A673 (cell line): ENCODE measurements around the gene ANKRD55. TPM values are rescaled to one million over a fixed set of nuclear protein-coding genes. Genes with fewer than 3 reads are reported as not detected.

Experiments
- BruUV-seq: library from RNA; stranded (reverse); fragments of 400-500 nt; replicated peaks from 2 replicates; lab custom pipeline; 2021; lab: Mats Ljungman, UMichigan
- CTCF ChIA-PET: fragments of 300-600 bp; sonication (Branson Sonifier 250); formaldehyde crosslinking; loops from one replicate; lab custom pipeline; 2022; ENCODE audit warnings: antibody characterized with exemption; lab: Charles Lee
- POLR2A ChIA-PET: fragments of 300-600 bp; sonication (Branson Sonifier 250); formaldehyde crosslinking; loops from one replicate; lab custom pipeline; 2022; ENCODE audit warnings: antibody characterized with exemption; ENCODE audit not compliant: low non-redundant PET; lab: Charles Lee
- DNase-seq: peaks from one replicate; pipeline ENCODE4 v3.0.0-alpha.2; 2015; ENCODE audit warnings: low spot score
- H3K27ac ChIP-seq: fragments of 200-600 bp; sonication (generic); 2 replicates; pipeline ENCODE4 v1.5.1; 2016; ENCODE audit warnings: mixed run types, low read depth, mild to moderate bottlenecking, mixed read lengths, antibody characterized with exemption, low read length; ENCODE audit not compliant: poor library complexity, severe bottlenecking
- H3K27me3 ChIP-seq: fragments of 200-600 bp; sonication (generic); replicated peaks from 2 replicates; pipeline ENCODE4 v1.6.1; 2017; ENCODE audit warnings: mixed run types, low read depth, mild to moderate bottlenecking, mixed read lengths, antibody characterized with exemption, low read length; ENCODE audit not compliant: insufficient read depth, poor library complexity
- H3K36me3 ChIP-seq: fragments of 200-600 bp; sonication (generic); 2 replicates; pipeline ENCODE4 v1.6.1; 2016; ENCODE audit warnings: mixed run types, mild to moderate bottlenecking, mixed read lengths, antibody characterized with exemption, low read length; ENCODE audit not compliant: insufficient read depth, poor library complexity, severe bottlenecking
- H3K4me1 ChIP-seq: fragments of 200-600 bp; sonication (generic); 2 replicates; pipeline ENCODE4 v1.6.1; 2017; ENCODE audit warnings: mixed run types, mild to moderate bottlenecking, mixed read lengths, antibody characterized with exemption, low read length; ENCODE audit not compliant: insufficient read depth, poor library complexity, severe bottlenecking
- H3K4me3 ChIP-seq: fragments of 200-600 bp; sonication (generic); 2 replicates; pipeline ENCODE4 v1.5.1; 2016; ENCODE audit warnings: low read depth, mixed run types, mild to moderate bottlenecking, mixed read lengths, low read length; ENCODE audit not compliant: poor library complexity, severe bottlenecking
- H3K9me3 ChIP-seq: fragments of 200-600 bp; sonication (generic); 2 replicates; pipeline ENCODE4 v1.6.1; 2016; ENCODE audit warnings: mixed run types, low read depth, mild to moderate bottlenecking, mixed read lengths, antibody characterized with exemption, low read length; ENCODE audit not compliant: poor library complexity, severe bottlenecking
- CTCF ChIP-seq: fragments of 300-800, 200-600 bp; sonication (generic); conservative IDR thresholded peaks from 2 replicates; pipeline ENCODE4 v1.5.1; 2017; ENCODE audit warnings: low read depth, mild to moderate bottlenecking, antibody characterized with exemption, low read length, moderate library complexity, mixed read lengths
- EZH2 ChIP-seq: fragments of 200-600 bp; sonication (generic); IDR thresholded peaks from 2 replicates; pipeline ENCODE4 v1.6.1; 2017; ENCODE audit warnings: borderline replicate concordance, low read depth, mild to moderate bottlenecking, mixed read lengths, antibody characterized with exemption, low read length; ENCODE audit not compliant: poor library complexity, severe bottlenecking
- intact Hi-C: fragments of 100-400 bp; cut with micrococcal nuclease; formaldehyde crosslinking; loops from one replicate; pipeline ENCODE4 v1.10.0; 2022; ENCODE audit not compliant: unreplicated experiment
- total RNA-seq: library from RNA; stranded (reverse); gene quantifications from 2 replicates; pipeline ENCODE4 v1.2.3, GENCODE V29; 2021

ANKRD55 gene
- total RNA-seq, 1 experiment from 2014 or later, result not detected

- DNase-seq, result no peak
- TF ChIP-seq CTCF, result no peak
- no peak for TF ChIP-seq EZH2
- Histone ChIP-seq H3K36me3 (no peaks in the 10 kb centered on the region), H3K9me3 (no peaks in the 10 kb centered on the region), H3K27me3 (no peaks in the 10 kb centered on the region), H3K4me3 (no peak overlapping the region), H3K4me1 (no peaks in the 10 kb centered on the region), H3K27ac (no peak overlapping the region)
- intact Hi-C loops, result no loop called here
- ChIA-PET POLR2A (no interaction called here), CTCF (no interaction called here)
- BruUV-seq, result no TSS peak
These were observed 163.4 kb downstream of the ANKRD55 start for GRCh38 chr5:56069652-56070226.

GRCh38 chr5:56066931-56067450, 166.1 kb downstream of the ANKRD55 start:
- H3K4me3 ChIP-seq, result no peak overlapping the region
- no peaks in the 10 kb centered on the region for H3K36me3 ChIP-seq
- no peaks in the 10 kb centered on the region for H3K9me3 ChIP-seq
- CTCF ChIA-PET, result no interaction called here
- intact Hi-C loops, result no loop called here
- H3K27ac ChIP-seq, result no peak overlapping the region
- POLR2A ChIA-PET, result no interaction called here
- no peak for TF ChIP-seq CTCF
- no peak for DNase-seq
- H3K27me3 ChIP-seq, result no peaks in the 10 kb centered on the region
- H3K4me1 ChIP-seq, result no peaks in the 10 kb centered on the region
- BruUV-seq, result no TSS peak

- Histone ChIP-seq H3K36me3 (no peaks in the 10 kb centered on the region), H3K4me3 (no peak overlapping the region), H3K27me3 (no peaks in the 10 kb centered on the region), H3K9me3 (no peaks in the 10 kb centered on the region), H3K4me1 (no peaks in the 10 kb centered on the region), H3K27ac (no peak overlapping the region)
- DNase-seq, result no peak
- CTCF ChIA-PET, result no interaction called here
- no TSS peak for BruUV-seq
- TF ChIP-seq EZH2, result no peak
- no peak for TF ChIP-seq CTCF
- POLR2A ChIA-PET, result no interaction called here
- intact Hi-C loops, result no loop called here
These were observed 168.1 kb downstream of the ANKRD55 start for GRCh38 chr5:56064984-56065383.
